Measurements from ENCODE around the gene ERBIN.

DNA sequence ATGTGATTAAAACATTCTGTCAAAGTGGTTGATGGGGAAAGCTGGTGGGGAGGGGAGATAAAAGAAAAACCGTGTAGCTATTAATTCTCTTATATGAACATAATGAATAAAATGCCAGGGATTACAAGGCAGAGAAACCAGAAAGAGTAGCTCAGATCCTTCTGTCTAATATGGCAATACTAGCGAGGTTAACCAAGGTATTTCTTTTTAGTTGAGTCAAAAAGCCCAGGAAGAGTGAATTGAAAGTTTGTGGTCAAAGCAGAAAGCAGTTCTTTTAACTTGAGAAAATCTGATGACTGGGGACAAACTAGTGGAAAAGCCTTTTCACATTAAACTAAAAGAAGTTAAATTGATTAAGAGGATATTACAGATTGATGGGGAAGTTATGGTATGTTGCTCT, 76.0 kb downstream of the ERBIN start:
- TF ChIP-seq CTCF (IDR thresholded peaks at IDR 0.05) (no peak), ZNF121 (CRISPR knock-in tag; IDR thresholded peaks at IDR 0.05) (no peak), FOXK1 (CRISPR knock-in tag; IDR thresholded peaks at IDR 0.05) (no peak), MAX (CRISPR knock-in tag; IDR thresholded peaks at IDR 0.05) (no peak), NR2C2 (CRISPR knock-in tag; IDR thresholded peaks at IDR 0.05) (no peak), NFYB (CRISPR knock-in tag; conservative IDR thresholded peaks at IDR 0.05; ENCODE audit: low read depth) (no peak), CREB1 (CRISPR knock-in tag; IDR thresholded peaks at IDR 0.05) (no peak), HMGA2 (CRISPR knock-in tag; IDR thresholded peaks at IDR 0.05) (no peak), ATF3 (CRISPR knock-in tag; conservative IDR thresholded peaks at IDR 0.05) (no peak), ELF4 (CRISPR knock-in tag; IDR thresholded peaks at IDR 0.05; ENCODE audit: low read depth) (no peak), CREM (CRISPR knock-in tag; IDR thresholded peaks at IDR 0.05) (no peak), CBFB (CRISPR knock-in tag; IDR thresholded peaks at IDR 0.05; ENCODE audit: low read depth) (no peak), ZNF138 (CRISPR knock-in tag; conservative IDR thresholded peaks at IDR 0.05) (no peak)
- TF ChIP-seq, protein P1, sequence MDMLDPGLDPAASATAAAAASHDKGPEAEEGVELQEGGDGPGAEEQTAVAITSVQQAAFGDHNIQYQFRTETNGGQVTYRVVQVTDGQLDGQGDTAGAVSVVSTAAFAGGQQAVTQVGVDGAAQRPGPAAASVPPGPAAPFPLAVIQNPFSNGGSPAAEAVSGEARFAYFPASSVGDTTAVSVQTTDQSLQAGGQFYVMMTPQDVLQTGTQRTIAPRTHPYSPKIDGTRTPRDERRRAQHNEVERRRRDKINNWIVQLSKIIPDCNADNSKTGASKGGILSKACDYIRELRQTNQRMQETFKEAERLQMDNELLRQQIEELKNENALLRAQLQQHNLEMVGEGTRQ (CRISPR knock-in tag; IDR thresholded peaks at IDR 0.05), result no peak

Measured in WTC11 (cell line).